DND-41 (cell line): Measurements from ENCODE around the gene TEX30.

Source experiments
- CTCF ChIP-seq: IDR thresholded peaks from 2 replicates; pipeline ENCODE4 v1.5.1; 2012; ENCODE audit warnings: borderline replicate concordance, low read length, moderate library complexity, mild to moderate bottlenecking; ENCODE audit not compliant: poor library complexity, severe bottlenecking; ENCODE audit errors: extremely low read depth
- EZH2 ChIP-seq: IDR thresholded peaks from 3 replicates; pipeline ENCODE4 v1.6.1; 2012; ENCODE audit warnings: borderline replicate concordance, low read depth, mild to moderate bottlenecking, moderate library complexity, low read length, inconsistent platforms; ENCODE audit not compliant: severe bottlenecking

GRCh38 chr13:102724923-102725322, 48.7 kb downstream of the TEX30 start:
- no peak for TF ChIP-seq EZH2
- peak; percentile 35 for TF ChIP-seq CTCF
